H1 (cell line): ENCODE measurements around the gene STX19.

Experiments used
- BRCA1 ChIP-seq: IDR thresholded peaks from 2 replicates; pipeline ENCODE4 v1.6.1; 2012; ENCODE audit warnings: low read depth, low read length, improper control_type of control experiment
- CHD1 ChIP-seq: IDR thresholded peaks from 2 replicates; pipeline ENCODE4 v1.6.1; 2012; ENCODE audit warnings: low read depth, low read length, improper control_type of control experiment
- TF ChIP-seq, protein P1 (sequence below), 3 experiments: IDR thresholded peaks; 1 replicate in 2 of 3; 2 replicates in 1 of 3; pipeline versions ENCODE4 v1.5.1 to v1.6.1; 2011; ENCODE audit warnings: low read length in 3 of 3, mild to moderate bottlenecking in 3 of 3, inconsistent platforms in 2 of 3, low read depth in 1 of 3, moderate library complexity in 1 of 3; ENCODE audit not compliant: insufficient read depth in 1 of 3; ENCODE audit errors: control extremely low read depth in 1 of 3

GRCh38 chr3:94009608-94010007 lies 18.8 kb downstream of the STX19 start:
- TF ChIP-seq, protein P1, sequence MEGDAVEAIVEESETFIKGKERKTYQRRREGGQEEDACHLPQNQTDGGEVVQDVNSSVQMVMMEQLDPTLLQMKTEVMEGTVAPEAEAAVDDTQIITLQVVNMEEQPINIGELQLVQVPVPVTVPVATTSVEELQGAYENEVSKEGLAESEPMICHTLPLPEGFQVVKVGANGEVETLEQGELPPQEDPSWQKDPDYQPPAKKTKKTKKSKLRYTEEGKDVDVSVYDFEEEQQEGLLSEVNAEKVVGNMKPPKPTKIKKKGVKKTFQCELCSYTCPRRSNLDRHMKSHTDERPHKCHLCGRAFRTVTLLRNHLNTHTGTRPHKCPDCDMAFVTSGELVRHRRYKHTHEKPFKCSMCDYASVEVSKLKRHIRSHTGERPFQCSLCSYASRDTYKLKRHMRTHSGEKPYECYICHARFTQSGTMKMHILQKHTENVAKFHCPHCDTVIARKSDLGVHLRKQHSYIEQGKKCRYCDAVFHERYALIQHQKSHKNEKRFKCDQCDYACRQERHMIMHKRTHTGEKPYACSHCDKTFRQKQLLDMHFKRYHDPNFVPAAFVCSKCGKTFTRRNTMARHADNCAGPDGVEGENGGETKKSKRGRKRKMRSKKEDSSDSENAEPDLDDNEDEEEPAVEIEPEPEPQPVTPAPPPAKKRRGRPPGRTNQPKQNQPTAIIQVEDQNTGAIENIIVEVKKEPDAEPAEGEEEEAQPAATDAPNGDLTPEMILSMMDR (IDR thresholded peaks at IDR 0.05; ENCODE audit: control extremely low read depth in 1 of 3, insufficient read depth in 1 of 3, low read depth in 1 of 3, low read length in 3 of 3): no peak
- TF ChIP-seq BRCA1: no peak
- no peak for TF ChIP-seq CHD1
